HG02981 (cell line): ENCODE measurements around the gene RNF166.
"Not testable (repeated sequence)": the region's sequence is repeated elsewhere in the genome, so short reads cannot be mapped to it uniquely, and the experiment has no call there.

ENCODE experiments used
- ATAC-seq: cut with Tn5 transposase; IDR thresholded peaks from one replicate; pipeline ENCODE4 v1.9.1; 2021; ENCODE audit warnings: mild to moderate bottlenecking, moderate library complexity; ENCODE audit not compliant: unreplicated experiment

RNF166 gene

GRCh38 chr16:88678224-88678979 lies 27.8 kb downstream of the RNF166 start:
- no peak for ATAC-seq

- no peak for ATAC-seq
Observed at GRCh38 chr16:88677721-88678120, 28.5 kb downstream of the RNF166 start.

GRCh38 chr16:88676502-88677242 lies 29.5 kb downstream of the RNF166 start:
- ATAC-seq: no peak

- no peak for ATAC-seq
Observed at GRCh38 chr16:88673716-88674379, 32.4 kb downstream of the RNF166 start.

GRCh38 chr16:88672776-88673175 lies 33.4 kb downstream of the RNF166 start:
- no peak for ATAC-seq

GRCh38 chr16:88671806-88672205 lies 34.4 kb downstream of the RNF166 start:
- ATAC-seq: no peak

- ATAC-seq: no peak
Observed at GRCh38 chr16:88669980-88670379, 36.2 kb downstream of the RNF166 start.

GRCh38 chr16:88669493-88669892 lies 36.7 kb downstream of the RNF166 start:
- ATAC-seq: not testable (repeated sequence)

GRCh38 chr16:88667461-88667860 lies 38.7 kb downstream of the RNF166 start:
- ATAC-seq: no peak

GRCh38 chr16:88665570-88665969 lies 40.6 kb downstream of the RNF166 start:
- ATAC-seq: no peak

GRCh38 chr16:88665148-88665547 lies 41.1 kb downstream of the RNF166 start:
- no peak for ATAC-seq

GRCh38 chr16:88662843-88663606 lies 43.2 kb downstream of the RNF166 start, which contains the start of gene MVD:
Gene MVD (minus strand): TSS chr16:88663091. CDS start chr16:88663080, 11 bp downstream.
- peak; percentile 94 for ATAC-seq

- ATAC-seq: no peak
Observed at GRCh38 chr16:88662222-88662842, 43.9 kb downstream of the RNF166 start.

GRCh38 chr16:88661468-88661867 lies 44.7 kb downstream of the RNF166 start:
- ATAC-seq: no peak

- no peak for ATAC-seq
Observed at GRCh38 chr16:88659160-88659559, 47.0 kb downstream of the RNF166 start.

GRCh38 chr16:88658714-88659113 lies 47.5 kb downstream of the RNF166 start:
- no peak for ATAC-seq

GRCh38 chr16:88657371-88657770 lies 48.8 kb downstream of the RNF166 start:
- ATAC-seq: no peak

GRCh38 chr16:88656291-88656980 lies 49.8 kb downstream of the RNF166 start:
- ATAC-seq: no peak

- no peak for ATAC-seq
Observed at GRCh38 chr16:88655733-88656281, 50.4 kb downstream of the RNF166 start.
